ENCODE measurements around the gene RAB3B.

DNA sequence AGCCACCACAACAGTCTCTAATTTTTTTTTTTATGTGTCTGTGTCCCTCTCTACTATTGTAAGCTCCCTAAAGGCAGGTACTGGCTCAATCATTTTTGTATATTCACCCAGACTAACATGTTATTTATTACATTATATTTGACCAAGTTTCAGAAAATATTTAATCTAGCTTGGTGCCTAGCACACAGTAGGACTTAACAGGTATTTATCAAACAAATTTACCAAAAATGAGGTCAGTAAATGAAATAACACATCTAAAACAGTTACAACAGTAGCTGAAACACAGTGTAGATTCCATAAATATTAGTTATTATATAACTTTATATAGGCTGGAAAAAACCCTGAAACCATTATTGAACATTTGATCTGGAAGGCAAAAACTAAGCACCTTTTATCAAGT lies 114.7 kb downstream of the RAB3B start:
- TF ChIP-seq POLR2A (IDR thresholded peaks at IDR 0.05) = no peak
- TF ChIP-seq, protein P1, sequence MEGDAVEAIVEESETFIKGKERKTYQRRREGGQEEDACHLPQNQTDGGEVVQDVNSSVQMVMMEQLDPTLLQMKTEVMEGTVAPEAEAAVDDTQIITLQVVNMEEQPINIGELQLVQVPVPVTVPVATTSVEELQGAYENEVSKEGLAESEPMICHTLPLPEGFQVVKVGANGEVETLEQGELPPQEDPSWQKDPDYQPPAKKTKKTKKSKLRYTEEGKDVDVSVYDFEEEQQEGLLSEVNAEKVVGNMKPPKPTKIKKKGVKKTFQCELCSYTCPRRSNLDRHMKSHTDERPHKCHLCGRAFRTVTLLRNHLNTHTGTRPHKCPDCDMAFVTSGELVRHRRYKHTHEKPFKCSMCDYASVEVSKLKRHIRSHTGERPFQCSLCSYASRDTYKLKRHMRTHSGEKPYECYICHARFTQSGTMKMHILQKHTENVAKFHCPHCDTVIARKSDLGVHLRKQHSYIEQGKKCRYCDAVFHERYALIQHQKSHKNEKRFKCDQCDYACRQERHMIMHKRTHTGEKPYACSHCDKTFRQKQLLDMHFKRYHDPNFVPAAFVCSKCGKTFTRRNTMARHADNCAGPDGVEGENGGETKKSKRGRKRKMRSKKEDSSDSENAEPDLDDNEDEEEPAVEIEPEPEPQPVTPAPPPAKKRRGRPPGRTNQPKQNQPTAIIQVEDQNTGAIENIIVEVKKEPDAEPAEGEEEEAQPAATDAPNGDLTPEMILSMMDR (IDR thresholded peaks at IDR 0.05 in 4 of 5, conservative IDR thresholded peaks at IDR 0.05 in 1 of 5) = no peak
